ENCODE results near the gene CTSH. TPM values are rescaled to one million over a fixed set of nuclear protein-coding genes. Genes with fewer than 3 reads are reported as not detected.

CTSH gene
- total RNA-seq, 4 donors from 2014 or later = 72.9 to 280 (median 111) TPM

DNA sequence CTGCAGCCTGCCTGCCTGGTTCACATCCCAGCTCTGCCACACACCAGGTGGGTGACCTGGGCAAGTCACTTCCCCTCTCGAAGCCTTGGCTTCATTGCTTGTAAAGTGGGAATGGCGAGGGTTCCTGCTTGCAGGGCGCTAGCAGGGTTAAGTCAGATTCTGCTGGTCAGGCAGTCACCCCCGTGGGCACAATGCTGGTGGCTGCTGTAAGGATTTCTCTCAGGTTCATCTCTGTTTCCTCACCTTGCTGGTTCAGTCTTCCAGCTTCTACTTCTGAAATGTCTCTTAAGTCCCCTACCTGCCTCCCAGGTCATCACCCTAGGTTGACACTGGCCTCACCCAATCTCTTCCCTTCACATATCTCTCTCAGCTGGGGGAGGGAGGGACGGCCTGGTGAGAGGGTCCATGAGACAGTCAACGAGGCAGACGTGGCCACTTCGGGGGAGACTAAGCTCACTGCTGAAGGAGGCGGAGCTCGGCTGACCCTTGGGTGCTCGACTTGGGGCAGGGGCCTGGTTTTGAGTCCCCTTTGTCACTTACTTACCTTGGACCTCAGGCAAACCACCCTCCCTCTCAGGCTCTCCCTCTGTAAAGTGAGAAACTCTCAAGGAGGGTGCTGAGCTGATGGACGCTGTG lies 11.5 kb downstream of the CTSH start:
- Histone ChIP-seq H3K27ac (peak overlapping the region; percentile 8 to 56), H3K36me3 (no peaks in the 10 kb centered on the region), H3K4me3 (no peak overlapping the region), H3K4me1 (no peaks in the 10 kb centered on the region), H3K27me3 (no peaks in the 10 kb centered on the region), H3K9me3 (no peaks in the 10 kb centered on the region)
- TF ChIP-seq, protein P1, sequence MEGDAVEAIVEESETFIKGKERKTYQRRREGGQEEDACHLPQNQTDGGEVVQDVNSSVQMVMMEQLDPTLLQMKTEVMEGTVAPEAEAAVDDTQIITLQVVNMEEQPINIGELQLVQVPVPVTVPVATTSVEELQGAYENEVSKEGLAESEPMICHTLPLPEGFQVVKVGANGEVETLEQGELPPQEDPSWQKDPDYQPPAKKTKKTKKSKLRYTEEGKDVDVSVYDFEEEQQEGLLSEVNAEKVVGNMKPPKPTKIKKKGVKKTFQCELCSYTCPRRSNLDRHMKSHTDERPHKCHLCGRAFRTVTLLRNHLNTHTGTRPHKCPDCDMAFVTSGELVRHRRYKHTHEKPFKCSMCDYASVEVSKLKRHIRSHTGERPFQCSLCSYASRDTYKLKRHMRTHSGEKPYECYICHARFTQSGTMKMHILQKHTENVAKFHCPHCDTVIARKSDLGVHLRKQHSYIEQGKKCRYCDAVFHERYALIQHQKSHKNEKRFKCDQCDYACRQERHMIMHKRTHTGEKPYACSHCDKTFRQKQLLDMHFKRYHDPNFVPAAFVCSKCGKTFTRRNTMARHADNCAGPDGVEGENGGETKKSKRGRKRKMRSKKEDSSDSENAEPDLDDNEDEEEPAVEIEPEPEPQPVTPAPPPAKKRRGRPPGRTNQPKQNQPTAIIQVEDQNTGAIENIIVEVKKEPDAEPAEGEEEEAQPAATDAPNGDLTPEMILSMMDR (IDR thresholded peaks at IDR 0.05) = no peak
- no peak for TF ChIP-seq POLR2A (IDR thresholded peaks at IDR 0.05)
- DNase-seq = no peak
- intact Hi-C loops (cut with DNase I; ENCODE audit: low total_unique reads) = no loop called here

DNA sequence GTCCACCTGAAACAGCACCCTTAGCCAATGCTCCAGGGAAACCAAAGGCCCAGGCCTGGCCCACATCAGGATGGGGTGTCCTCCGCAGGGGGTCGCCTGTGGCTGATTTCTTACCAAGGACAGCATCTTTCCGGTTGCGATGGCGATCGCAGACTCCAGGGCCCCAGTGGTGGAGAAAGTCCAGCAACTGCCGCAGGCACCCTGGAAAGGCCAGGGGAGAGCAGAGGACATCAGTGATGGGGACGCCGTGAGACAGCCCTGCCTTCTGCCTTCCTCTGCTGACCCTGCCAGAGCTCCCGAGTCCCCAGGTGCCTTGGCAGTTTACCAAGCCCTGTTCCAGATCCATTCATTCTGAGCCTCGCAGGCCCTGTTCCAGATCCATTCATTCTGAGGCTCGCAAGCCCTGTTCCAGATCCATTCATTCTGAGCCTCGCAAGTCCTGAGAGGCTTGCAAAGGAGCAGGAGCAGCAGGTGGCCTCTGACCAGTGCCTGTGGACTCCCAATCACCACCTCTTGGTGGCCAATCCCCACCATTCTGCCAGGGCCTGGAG lies 12.5 kb downstream of the CTSH start:
- no peaks in the 10 kb centered on the region for H3K4me1 ChIP-seq
- H3K27ac ChIP-seq = no peak overlapping the region

DNA sequence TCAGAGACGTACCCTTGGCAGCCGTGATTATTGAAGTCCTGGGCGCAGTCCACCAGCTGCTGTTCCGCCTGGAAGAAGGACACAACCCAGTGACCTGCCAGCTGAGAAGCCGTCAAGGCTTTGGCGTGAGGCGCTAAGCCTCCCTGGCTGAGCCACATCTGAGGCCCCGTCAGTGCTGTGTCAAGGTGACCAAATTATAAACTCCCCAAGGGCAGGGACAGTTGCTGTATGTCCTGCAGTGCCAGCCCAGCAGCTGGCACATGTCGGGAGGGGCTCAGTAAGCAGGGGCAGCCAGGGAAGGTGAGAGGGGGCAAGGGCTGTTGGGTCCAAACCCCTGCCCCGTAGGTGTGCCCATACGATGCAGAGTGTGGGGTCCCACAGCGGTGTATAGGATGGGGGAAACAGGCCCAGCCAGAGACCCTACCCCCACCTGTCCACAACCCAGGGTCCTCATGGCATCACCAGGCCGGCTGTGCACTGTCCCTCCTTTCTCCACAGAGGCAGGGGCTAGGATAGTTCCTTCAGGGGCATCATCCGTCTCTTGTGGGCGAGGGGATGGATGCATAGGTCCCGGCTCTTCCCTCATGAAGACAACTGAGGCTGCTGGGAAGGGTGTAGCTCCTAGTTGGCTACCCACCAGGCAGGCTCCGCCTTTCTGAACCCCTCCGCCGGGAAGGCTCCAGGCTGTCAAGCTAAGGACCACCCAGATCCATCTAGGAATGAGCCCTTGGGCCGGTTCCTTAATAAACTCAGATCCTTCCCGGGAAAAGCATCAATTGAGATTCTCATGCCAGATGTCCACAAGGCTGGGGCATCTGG lies 13.2 kb downstream of the CTSH start:
- intact Hi-C loops (cut with DNase I; ENCODE audit: low total_unique reads) = no loop called here
- Histone ChIP-seq H3K4me1 (no peaks in the 10 kb centered on the region), H3K36me3 (no peaks in the 10 kb centered on the region), H3K27ac (no peak overlapping the region), H3K9me3 (no peaks in the 10 kb centered on the region), H3K27me3 (no peaks in the 10 kb centered on the region), H3K4me3 (no peak overlapping the region)
- TF ChIP-seq POLR2A (IDR thresholded peaks at IDR 0.05) = no peak
- TF ChIP-seq, protein P1 (IDR thresholded peaks at IDR 0.05) = no peak
- DNase-seq = no peak

More for the DNA sequence above, 12.5 kb downstream of the CTSH start:
- TF ChIP-seq, protein P1 (IDR thresholded peaks at IDR 0.05) = no peak
- TF ChIP-seq POLR2A (IDR thresholded peaks at IDR 0.05) = no peak
- DNase-seq = no peak
- no peaks in the 10 kb centered on the region for H3K9me3 ChIP-seq
- intact Hi-C loops (cut with DNase I; ENCODE audit: low total_unique reads) = no loop called here
- no peak overlapping the region for H3K4me3 ChIP-seq
- H3K36me3 ChIP-seq = no peaks in the 10 kb centered on the region
- no peaks in the 10 kb centered on the region for H3K27me3 ChIP-seq

DNA sequence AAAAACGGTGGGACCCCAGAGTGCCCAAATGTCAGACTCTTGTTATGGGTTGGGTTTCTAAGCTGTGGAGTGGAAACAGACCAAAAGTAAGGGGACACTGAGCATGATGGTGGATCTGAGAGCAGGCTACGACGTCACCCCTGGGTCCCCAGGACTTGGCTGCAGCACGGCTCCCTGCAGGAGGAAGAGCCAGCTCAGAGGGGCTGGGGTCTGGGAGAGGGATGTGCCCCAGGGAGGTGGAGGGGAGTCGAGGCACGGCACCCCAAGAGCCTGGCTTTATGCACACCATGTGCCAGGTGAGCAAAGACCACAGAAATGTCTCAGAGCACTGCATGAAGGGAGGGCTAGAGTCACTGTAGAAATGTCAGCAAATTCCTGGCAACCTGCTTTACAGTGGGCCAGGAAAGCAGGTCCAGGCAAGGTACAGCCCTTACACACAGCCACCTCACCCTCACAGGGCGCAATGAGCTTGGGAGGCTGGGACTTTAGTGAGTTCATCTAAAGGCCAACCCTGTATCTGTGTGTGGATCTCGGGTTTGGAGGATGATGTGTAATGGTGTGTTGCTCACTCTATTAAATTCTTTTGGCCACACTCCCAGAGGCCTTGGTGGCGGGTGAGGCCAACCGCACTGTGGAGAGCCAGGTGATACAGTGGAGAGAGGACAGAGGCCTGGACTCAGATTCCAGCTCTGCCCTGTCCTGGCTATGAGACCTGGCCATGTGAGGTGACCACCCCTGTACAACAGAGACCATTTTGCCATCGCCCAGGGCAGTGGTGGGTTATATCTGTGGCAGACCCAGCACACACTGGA lies 14.1 kb downstream of the CTSH start:
- Histone ChIP-seq H3K36me3 (no peaks in the 10 kb centered on the region), H3K27ac (no peak overlapping the region), H3K9me3 (no peaks in the 10 kb centered on the region), H3K4me1 (no peaks in the 10 kb centered on the region), H3K27me3 (no peaks in the 10 kb centered on the region), H3K4me3 (no peak overlapping the region)
- no peak for TF ChIP-seq POLR2A (IDR thresholded peaks at IDR 0.05)
- TF ChIP-seq, protein P1 (IDR thresholded peaks at IDR 0.05) = no peak
- intact Hi-C loops (cut with DNase I; ENCODE audit: low total_unique reads) = no loop called here
- no peak for DNase-seq
